MM.1S (cell line): ENCODE results near the gene TMEM267.

Experiments
- DNase-seq: peaks from one replicate; pipeline ENCODE4 v3.0.0-alpha.2; 2015
- H2AFZ ChIP-seq: fragments of 300-600 bp; sonication (generic); 2 replicates; pipeline ENCODE4 v1.6.0; 2016; ENCODE audit warnings: antibody characterized with exemption, low read length
- H3F3A ChIP-seq: fragments of 300-600 bp; sonication (generic); 2 replicates; pipeline ENCODE4 v1.6.1; 2016; ENCODE audit warnings: mild to moderate bottlenecking, antibody characterized with exemption, low read length, moderate library complexity, mixed read lengths; ENCODE audit not compliant: insufficient read depth
- H3K27ac ChIP-seq: fragments of 300-600 bp; sonication (generic); 2 replicates; pipeline ENCODE4 v1.5.1; 2016; ENCODE audit warnings: mild to moderate bottlenecking, low read length
- H3K27me3 ChIP-seq: fragments of 300-600 bp; sonication (generic); replicated peaks from 2 replicates; pipeline ENCODE4 v1.6.0; 2016; ENCODE audit warnings: low read length; ENCODE audit not compliant: insufficient read depth
- H3K36me3 ChIP-seq: fragments of 300-600 bp; sonication (generic); replicated peaks from 2 replicates; pipeline ENCODE4 v1.6.1; 2016; ENCODE audit warnings: mild to moderate bottlenecking, low read length, mixed read lengths; ENCODE audit not compliant: insufficient read depth
- H3K4me1 ChIP-seq: fragments of 300-600 bp; sonication (generic); 2 replicates; pipeline ENCODE4 v1.6.1; 2016; ENCODE audit warnings: low read length, mixed read lengths
- H3K4me2 ChIP-seq: fragments of 300-600 bp; sonication (generic); 2 replicates; pipeline ENCODE4 v1.6.0; 2016; ENCODE audit warnings: low read depth, low read length
- H3K4me3 ChIP-seq: fragments of 300-600 bp; sonication (generic); 2 replicates; pipeline ENCODE4 v1.5.1; 2016; ENCODE audit warnings: low read length, mixed read lengths
- H3K79me2 ChIP-seq: fragments of 300-600 bp; sonication (generic); 2 replicates; pipeline ENCODE4 v1.6.1; 2016; ENCODE audit warnings: mixed run types, low read length, mixed read lengths
- H3K9ac ChIP-seq: fragments of 300-600 bp; sonication (generic); 2 replicates; pipeline ENCODE4 v1.6.1; 2016; ENCODE audit warnings: low read length, mixed read lengths
- H3K9me2 ChIP-seq: fragments of 300-600 bp; sonication (generic); replicated peaks from 2 replicates; pipeline ENCODE4 v1.6.1; 2016; ENCODE audit warnings: mild to moderate bottlenecking, low read length, mixed read lengths; ENCODE audit not compliant: insufficient read depth
- H3K9me3 ChIP-seq: fragments of 300-600 bp; sonication (generic); replicated peaks from 2 replicates; pipeline ENCODE4 v1.6.1; 2016; ENCODE audit warnings: mild to moderate bottlenecking, low read length, mixed read lengths; ENCODE audit not compliant: insufficient read depth
- H4K20me1 ChIP-seq: fragments of 300-600 bp; sonication (generic); 2 replicates; pipeline ENCODE4 v1.6.1; 2016; ENCODE audit warnings: mild to moderate bottlenecking, low read length, moderate library complexity, mixed read lengths; ENCODE audit not compliant: insufficient read depth
- EZH2 ChIP-seq: fragments of 300-600 bp; sonication (generic); optimal IDR thresholded peaks from 2 replicates; pipeline ENCODE3; 2017; ENCODE audit warnings: low read depth, mild to moderate bottlenecking, antibody characterized with exemption, low read length, mixed read lengths
- EZH2phosphoT487 ChIP-seq: fragments of 300-600 bp; sonication (generic); IDR thresholded peaks from 2 replicates; pipeline ENCODE4 v1.6.1; 2018; ENCODE audit warnings: antibody characterized with exemption, low read length
- TF ChIP-seq, protein P1 (sequence below): fragments of 300-600 bp; sonication (generic); IDR thresholded peaks from 2 replicates; pipeline ENCODE4 v1.5.1; 2016; ENCODE audit warnings: antibody characterized with exemption, low read length, mixed read lengths

Gene TMEM267

DNA sequence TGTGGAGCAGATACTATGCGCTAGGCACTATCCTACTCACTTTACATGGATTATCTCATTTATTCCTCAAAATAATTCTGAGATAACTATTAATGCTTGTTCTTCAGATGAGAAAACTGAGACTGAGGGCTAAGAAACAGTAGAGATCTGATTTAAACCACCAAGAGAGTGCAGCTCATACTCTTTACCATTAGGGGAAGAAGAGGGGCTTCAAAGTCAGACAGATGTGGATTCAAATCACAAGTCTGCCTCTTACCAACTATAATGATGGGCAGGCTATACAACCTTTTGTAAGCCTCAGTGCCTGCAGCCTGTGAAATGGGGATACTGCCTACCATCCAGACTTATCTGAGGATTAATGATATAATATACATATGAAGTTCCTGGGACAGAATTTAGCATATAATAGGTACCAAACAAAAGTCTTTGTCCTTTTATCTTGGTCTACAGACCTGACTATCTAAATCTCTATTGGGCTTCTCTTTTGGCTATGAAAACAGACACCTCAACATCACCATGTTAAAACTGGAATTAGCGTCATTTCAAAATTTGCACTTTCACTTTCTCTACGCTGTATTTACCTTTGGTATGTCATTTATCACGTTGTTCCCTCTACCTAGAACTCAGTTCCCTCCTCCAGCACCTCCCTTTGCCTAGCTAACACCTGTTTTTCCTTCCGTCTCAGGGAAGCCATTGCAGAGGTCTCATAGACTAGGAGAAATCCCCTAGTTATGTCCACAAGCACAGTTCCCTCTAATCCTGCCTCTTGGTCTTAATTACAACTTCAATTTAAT lies 13.8 kb upstream of the TMEM267 start:
- H3K36me3 ChIP-seq = 0 out of 2 replicates have a peak, but pooled peaks cover 3% of the 10 kb centered on the region
- H4K20me1 ChIP-seq = no peaks in the 10 kb centered on the region
- H3K9ac ChIP-seq = no peak overlapping the region
- H3K27me3 ChIP-seq = no peaks in the 10 kb centered on the region
- H2AFZ ChIP-seq = no peak overlapping the region
- H3K9me2 ChIP-seq = no peaks in the 10 kb centered on the region
- no peak overlapping the region for H3K27ac ChIP-seq
- H3K4me3 ChIP-seq = no peak overlapping the region
- no peak for DNase-seq
- H3K9me3 ChIP-seq = no peaks in the 10 kb centered on the region
- no peak overlapping the region for H3K4me2 ChIP-seq
- TF ChIP-seq EZH2 = no peak
- no peak for TF ChIP-seq EZH2phosphoT487
- TF ChIP-seq, protein P1, sequence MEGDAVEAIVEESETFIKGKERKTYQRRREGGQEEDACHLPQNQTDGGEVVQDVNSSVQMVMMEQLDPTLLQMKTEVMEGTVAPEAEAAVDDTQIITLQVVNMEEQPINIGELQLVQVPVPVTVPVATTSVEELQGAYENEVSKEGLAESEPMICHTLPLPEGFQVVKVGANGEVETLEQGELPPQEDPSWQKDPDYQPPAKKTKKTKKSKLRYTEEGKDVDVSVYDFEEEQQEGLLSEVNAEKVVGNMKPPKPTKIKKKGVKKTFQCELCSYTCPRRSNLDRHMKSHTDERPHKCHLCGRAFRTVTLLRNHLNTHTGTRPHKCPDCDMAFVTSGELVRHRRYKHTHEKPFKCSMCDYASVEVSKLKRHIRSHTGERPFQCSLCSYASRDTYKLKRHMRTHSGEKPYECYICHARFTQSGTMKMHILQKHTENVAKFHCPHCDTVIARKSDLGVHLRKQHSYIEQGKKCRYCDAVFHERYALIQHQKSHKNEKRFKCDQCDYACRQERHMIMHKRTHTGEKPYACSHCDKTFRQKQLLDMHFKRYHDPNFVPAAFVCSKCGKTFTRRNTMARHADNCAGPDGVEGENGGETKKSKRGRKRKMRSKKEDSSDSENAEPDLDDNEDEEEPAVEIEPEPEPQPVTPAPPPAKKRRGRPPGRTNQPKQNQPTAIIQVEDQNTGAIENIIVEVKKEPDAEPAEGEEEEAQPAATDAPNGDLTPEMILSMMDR = no peak
- no peaks in the 10 kb centered on the region for H3F3A ChIP-seq
- H3K79me2 ChIP-seq = no peaks in the 10 kb centered on the region
- no peaks in the 10 kb centered on the region for H3K4me1 ChIP-seq

DNA sequence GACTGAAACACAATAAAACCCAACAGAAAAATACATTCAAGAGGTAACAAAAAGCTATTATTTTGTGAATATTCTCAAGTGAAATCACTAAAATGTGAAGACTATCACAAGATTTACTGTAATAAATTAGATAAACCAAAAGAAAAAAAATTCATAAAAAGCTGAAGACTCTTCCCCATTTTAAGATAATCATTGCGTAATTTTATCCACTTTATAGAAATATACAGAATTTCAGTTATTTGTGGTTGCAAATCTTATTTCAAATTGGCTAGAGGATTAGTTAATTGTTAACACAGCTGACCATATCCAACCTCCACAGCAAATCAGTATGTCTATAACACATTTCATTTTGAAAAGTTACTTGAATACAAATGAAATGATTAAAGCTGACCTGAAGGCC lies 7.7 kb upstream of the TMEM267 start:
- H3K27ac ChIP-seq = no peak overlapping the region
- H3F3A ChIP-seq = no peaks in the 10 kb centered on the region
- no peaks in the 10 kb centered on the region for H3K4me1 ChIP-seq
- no peaks in the 10 kb centered on the region for H3K9me3 ChIP-seq
- H3K4me3 ChIP-seq = no peak overlapping the region
- no peaks in the 10 kb centered on the region for H3K79me2 ChIP-seq
- H4K20me1 ChIP-seq = no peaks in the 10 kb centered on the region
- DNase-seq = no peak
- TF ChIP-seq EZH2phosphoT487 (no peak), EZH2 (no peak)
- TF ChIP-seq, protein P1 = no peak
- H2AFZ ChIP-seq = no peak overlapping the region
- H3K36me3 ChIP-seq = 0 out of 2 replicates have a peak, but pooled peaks cover 3% of the 10 kb centered on the region
- H3K9me2 ChIP-seq = no peaks in the 10 kb centered on the region
- no peak overlapping the region for H3K9ac ChIP-seq
- no peaks in the 10 kb centered on the region for H3K27me3 ChIP-seq
- H3K4me2 ChIP-seq = no peak overlapping the region

DNA sequence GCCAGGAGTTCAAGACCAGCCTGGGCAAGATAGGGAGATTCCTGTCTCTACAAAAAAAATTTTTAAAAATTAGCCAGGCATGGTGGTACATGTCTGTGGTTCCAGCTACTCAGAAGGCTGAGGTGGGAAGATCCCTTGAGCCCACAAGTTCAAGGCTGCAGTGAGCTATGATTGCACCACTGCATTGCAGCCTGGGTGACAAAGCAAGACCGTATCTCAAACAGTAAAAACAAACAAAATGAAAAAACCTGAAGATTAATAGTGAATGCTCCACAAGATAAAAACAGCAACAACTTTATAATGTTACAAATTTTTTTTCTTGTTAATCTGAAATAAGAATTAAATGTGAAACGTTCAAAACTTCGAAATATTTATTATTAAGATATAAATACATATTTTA lies 2.7 kb upstream of the TMEM267 start:
- no peaks in the 10 kb centered on the region for H3K27me3 ChIP-seq
- H3K4me3 ChIP-seq = no peak overlapping the region
- H3K27ac ChIP-seq = no peak overlapping the region
- peaks cover 12% of the 10 kb centered on the region for H3F3A ChIP-seq
- H2AFZ ChIP-seq = no peak overlapping the region
- H3K9me2 ChIP-seq = no peaks in the 10 kb centered on the region
- peaks cover 7% of the 10 kb centered on the region for H3K4me1 ChIP-seq
- no peaks in the 10 kb centered on the region for H4K20me1 ChIP-seq
- peaks cover 16% of the 10 kb centered on the region for H3K79me2 ChIP-seq
- no peaks in the 10 kb centered on the region for H3K9me3 ChIP-seq
- H3K4me2 ChIP-seq = no peak overlapping the region
- no peaks in the 10 kb centered on the region for H3K36me3 ChIP-seq
- no peak for DNase-seq
- H3K9ac ChIP-seq = no peak overlapping the region
- no peak for TF ChIP-seq EZH2
- TF ChIP-seq EZH2phosphoT487 = no peak
- TF ChIP-seq, protein P1 = no peak
